ENCODE data around the gene GASK1B. TPM values are rescaled to one million over a fixed set of nuclear protein-coding genes. Genes with fewer than 3 reads are reported as not detected.

GASK1B gene
- total RNA-seq, 8 experiments from 2014 or later, result 0.41 to 43.9 (median 1.3) TPM

GRCh38 chr4:158159718-158160094 is 13.1 kb downstream of the GASK1B start:
- no peak for ATAC-seq (replicated peaks in 6 of 8)
- 0 to 77% (median 59%) methylated on average over 2 to 4 of the region's 4 CpGs for WGBS, 10 experiments
- Histone ChIP-seq H3K4me1 (replicated peaks in 1 of 2) (peaks cover 2 to 3% of the 10 kb centered on the region in 2 donors), H3K27ac (no peak overlapping the region), H3K4me3 (no peak overlapping the region)
- in situ Hi-C loops (cut with MboI; ENCODE audit: low pct_unique_long_range_greater_than_20kb in 2 of 9, low sequenced_read_pairs in 9 of 9, unreplicated experiment in 9 of 9), result loop anchor here in 2 of 9 experiments (25.0 kb wide), 2 partner anchors 172 to 947 kb away; partner anchors contain the start of gene GRIA2 (in 1 of the 2)

- WGBS, 10 experiments, result 19 to 100% (median 79%) methylated on average over 2 to 3 of the region's 3 CpGs; no CpG with 5 or more reads in 2 of the 10 experiments
- ATAC-seq (replicated peaks in 6 of 8), result peak in 4 of 8 experiments; percentile 24 to 48 (median 39)
- Histone ChIP-seq H3K27ac (no peak overlapping the region), H3K4me3 (no peak overlapping the region), H3K4me1 (replicated peaks in 1 of 2) (peaks cover 0 to 3% of the 10 kb centered on the region in 2 donors)
- in situ Hi-C loops (cut with MboI; ENCODE audit: low pct_unique_long_range_greater_than_20kb in 2 of 9, low sequenced_read_pairs in 9 of 9, unreplicated experiment in 9 of 9), result loop anchor here in 2 of 9 experiments (25.0 kb wide), 2 partner anchors 172 to 947 kb away; partner anchors contain the start of gene GRIA2 (in 1 of the 2)
Measured at GRCh38 chr4:158159054-158159717, 13.6 kb downstream of the GASK1B start.

- Histone ChIP-seq H3K4me1 (replicated peaks in 1 of 2) (peaks cover 0 to 3% of the 10 kb centered on the region in 2 donors), H3K27ac (no peak overlapping the region), H3K4me3 (no peak overlapping the region)
- in situ Hi-C loops (cut with MboI; ENCODE audit: low pct_unique_long_range_greater_than_20kb in 2 of 9, low sequenced_read_pairs in 9 of 9, unreplicated experiment in 9 of 9), result loop anchor here in 2 of 9 experiments (25.0 kb wide), 2 partner anchors 170 to 945 kb away; partner anchors contain the start of gene GRIA2 (in 1 of the 2)
- peak in 1 of 8 experiments; percentile 39 for ATAC-seq (replicated peaks in 6 of 8)
- 7 to 85% (median 61%) methylated on average over 1 to 4 of the region's 4 CpGs; no CpG with 5 or more reads in 2 of the 10 experiments for WGBS, 10 experiments
Measured at GRCh38 chr4:158157412-158157811, 15.4 kb downstream of the GASK1B start.

GRCh38 chr4:158155656-158156356 is 17.0 kb downstream of the GASK1B start:
- whole genome bisulfite sequencing, 10 experiments, result 32 to 94% (median 67%) methylated on average over 2 to 7 of the region's 8 CpGs
- Histone ChIP-seq H3K4me3 (no peak overlapping the region), H3K27ac (no peak overlapping the region), H3K4me1 (replicated peaks in 1 of 2) (peaks cover 0 to 3% of the 10 kb centered on the region in 2 donors)
- no peak for ATAC-seq (replicated peaks in 6 of 8)
- in situ Hi-C loops (cut with MboI; ENCODE audit: low pct_unique_long_range_greater_than_20kb in 2 of 9, low sequenced_read_pairs in 9 of 9, unreplicated experiment in 9 of 9), result loop anchor here in 2 of 9 experiments (25.0 kb wide), 2 partner anchors 169 to 944 kb away; partner anchors contain the start of gene GRIA2 (in 1 of the 2)

- 60 to 100% (median 94%) methylated on average over 1 to 3 of the region's 3 CpGs; no CpG with 5 or more reads in 1 of the 10 experiments for WGBS, 10 experiments
- ATAC-seq (replicated peaks in 6 of 8), result no peak
- H3K4me1 ChIP-seq (replicated peaks in 1 of 2), result no peaks in the 10 kb centered on the region
- H3K27ac ChIP-seq, result no peak overlapping the region
- in situ Hi-C loops (cut with MboI; ENCODE audit: low pct_unique_long_range_greater_than_20kb in 2 of 9, low sequenced_read_pairs in 9 of 9, unreplicated experiment in 9 of 9), result no loop called here
- no peak overlapping the region for H3K4me3 ChIP-seq
Measured at GRCh38 chr4:158147151-158147550, 25.7 kb downstream of the GASK1B start.

GRCh38 chr4:158146736-158147135 is 26.1 kb downstream of the GASK1B start:
- in situ Hi-C loops (cut with MboI; ENCODE audit: low pct_unique_long_range_greater_than_20kb in 2 of 9, low sequenced_read_pairs in 9 of 9, unreplicated experiment in 9 of 9), result no loop called here
- Histone ChIP-seq H3K27ac (no peak overlapping the region), H3K4me3 (no peak overlapping the region), H3K4me1 (replicated peaks in 1 of 2) (no peaks in the 10 kb centered on the region)
- WGBS, 10 experiments, result 0 to 89% (median 55%) methylated on average over 1 of the region's 1 CpG; no CpG with 5 or more reads in 6 of the 10 experiments
- no peak for ATAC-seq (replicated peaks in 6 of 8)

- no peak overlapping the region for H3K4me3 ChIP-seq
- ATAC-seq (replicated peaks in 6 of 8), result peak in 1 of 8 experiments; percentile 53
- no peak overlapping the region for H3K27ac ChIP-seq
- peaks cover 0 to 7% of the 10 kb centered on the region in 2 donors for H3K4me1 ChIP-seq (replicated peaks in 1 of 2)
- WGBS, 10 experiments, result 74 to 100% (median 87%) methylated on average over 1 to 5 of the region's 5 CpGs; no CpG with 5 or more reads in 1 of the 10 experiments
- in situ Hi-C loops (cut with MboI; ENCODE audit: low pct_unique_long_range_greater_than_20kb in 2 of 9, low sequenced_read_pairs in 9 of 9, unreplicated experiment in 9 of 9), result no loop called here
Measured at GRCh38 chr4:158139086-158139485, 33.7 kb downstream of the GASK1B start.

- no peak overlapping the region for H3K27ac ChIP-seq
- no peak overlapping the region for H3K4me3 ChIP-seq
- no peak for ATAC-seq (replicated peaks in 6 of 8)
- 50 to 73% (median 59%) methylated on average over 2 of the region's 2 CpGs; no CpG with 5 or more reads in 4 of the 10 experiments for WGBS, 10 experiments
- peaks cover 0 to 7% of the 10 kb centered on the region in 2 donors for H3K4me1 ChIP-seq (replicated peaks in 1 of 2)
- in situ Hi-C loops (cut with MboI; ENCODE audit: low pct_unique_long_range_greater_than_20kb in 2 of 9, low sequenced_read_pairs in 9 of 9, unreplicated experiment in 9 of 9), result no loop called here
Measured at GRCh38 chr4:158134222-158134621, 38.6 kb downstream of the GASK1B start.

GRCh38 chr4:158133551-158133950 is 39.3 kb downstream of the GASK1B start:
- 30 to 100% (median 82%) methylated on average over 1 to 4 of the region's 4 CpGs for WGBS, 10 experiments
- no peak overlapping the region for H3K4me3 ChIP-seq
- no peak for ATAC-seq (replicated peaks in 6 of 8)
- in situ Hi-C loops (cut with MboI; ENCODE audit: low pct_unique_long_range_greater_than_20kb in 2 of 9, low sequenced_read_pairs in 9 of 9, unreplicated experiment in 9 of 9), result no loop called here
- peaks cover 0 to 7% of the 10 kb centered on the region in 2 donors for H3K4me1 ChIP-seq (replicated peaks in 1 of 2)
- no peak overlapping the region for H3K27ac ChIP-seq

- Histone ChIP-seq H3K4me3 (no peak overlapping the region), H3K27ac (no peak overlapping the region), H3K4me1 (replicated peaks in 1 of 2) (no peaks in the 10 kb centered on the region)
- 0 to 100% (median 93%) methylated on average over 1 of the region's 1 CpG; no CpG with 5 or more reads in 6 of the 10 experiments for WGBS, 10 experiments
- ATAC-seq (replicated peaks in 6 of 8), result peak in 3 of 8 experiments; percentile 20 to 99 (median 98)
- in situ Hi-C loops (cut with MboI; ENCODE audit: low pct_unique_long_range_greater_than_20kb in 2 of 9, low sequenced_read_pairs in 9 of 9, unreplicated experiment in 9 of 9), result no loop called here
Measured at GRCh38 chr4:158131027-158131426, 41.8 kb downstream of the GASK1B start.

- in situ Hi-C loops (cut with MboI; ENCODE audit: low pct_unique_long_range_greater_than_20kb in 2 of 9, low sequenced_read_pairs in 9 of 9, unreplicated experiment in 9 of 9), result no loop called here
- ATAC-seq (replicated peaks in 6 of 8), result no peak
- WGBS, 10 experiments, result 83 to 100% (median 100%) methylated on average over 1 to 2 of the region's 2 CpGs; no CpG with 5 or more reads in 1 of the 10 experiments
- H3K4me3 ChIP-seq, result no peak overlapping the region
- peaks cover 0 to 4% of the 10 kb centered on the region in 2 donors for H3K4me1 ChIP-seq (replicated peaks in 1 of 2)
- no peak overlapping the region for H3K27ac ChIP-seq
Measured at GRCh38 chr4:158130204-158130603, 42.6 kb downstream of the GASK1B start.

- Histone ChIP-seq H3K4me3 (no peak overlapping the region), H3K27ac (no peak overlapping the region), H3K4me1 (replicated peaks in 1 of 2) (peaks cover 0 to 4% of the 10 kb centered on the region in 2 donors)
- WGBS, 10 experiments, result 16 to 100% (median 80%) methylated on average over 1 to 2 of the region's 2 CpGs; no CpG with 5 or more reads in 4 of the 10 experiments
- peak in 1 of 8 experiments; percentile 14 for ATAC-seq (replicated peaks in 6 of 8)
- in situ Hi-C loops (cut with MboI; ENCODE audit: low pct_unique_long_range_greater_than_20kb in 2 of 9, low sequenced_read_pairs in 9 of 9, unreplicated experiment in 9 of 9), result no loop called here
Measured at GRCh38 chr4:158129694-158130093, 43.1 kb downstream of the GASK1B start.

GRCh38 chr4:158128540-158128939 is 44.3 kb downstream of the GASK1B start:
- H3K4me1 ChIP-seq (replicated peaks in 1 of 2), result peaks cover 0 to 4% of the 10 kb centered on the region in 2 donors
- ATAC-seq (replicated peaks in 6 of 8), result no peak
- WGBS, 10 experiments, result 75 to 100% (median 93%) methylated on average over 1 to 5 of the region's 5 CpGs; no CpG with 5 or more reads in 4 of the 10 experiments
- no peak overlapping the region for H3K4me3 ChIP-seq
- in situ Hi-C loops (cut with MboI; ENCODE audit: low pct_unique_long_range_greater_than_20kb in 2 of 9, low sequenced_read_pairs in 9 of 9, unreplicated experiment in 9 of 9), result no loop called here
- no peak overlapping the region for H3K27ac ChIP-seq
